ENCODE results near the gene HCFC1.

The HCFC1 gene

GRCh38 chrX:154014429-154015380 is 43.1 kb upstream of the HCFC1 start:
- H3K36me3 ChIP-seq (replicated peaks; ENCODE audit: insufficient read depth, low read length), result no peaks in the 10 kb centered on the region
- no peak overlapping the region for H3K9ac ChIP-seq (ENCODE audit: low read length)
- no peaks in the 10 kb centered on the region for H3K9me2 ChIP-seq (replicated peaks; ENCODE audit: insufficient read depth, low read length)
- peaks cover 18% of the 10 kb centered on the region for H3F3A ChIP-seq (ENCODE audit: insufficient read depth, low read length)
- no peak overlapping the region for H2AFZ ChIP-seq (ENCODE audit: low read length)
- no peak for DNase-seq
- TF ChIP-seq CTCF (IDR thresholded peaks at IDR 0.05; ENCODE audit: low read length) (no peak), EZH2phosphoT487 (IDR thresholded peaks at IDR 0.05; ENCODE audit: low read length) (no peak), EZH2 (optimal IDR thresholded peaks at IDR 0.05; ENCODE audit: low read depth, low read length) (no peak)
- H3K27ac ChIP-seq (ENCODE audit: low read length), result no peak overlapping the region
- no peaks in the 10 kb centered on the region for H3K27me3 ChIP-seq (replicated peaks; ENCODE audit: insufficient read depth, low read length)
- peaks cover 72% of the 10 kb centered on the region for H3K79me2 ChIP-seq (ENCODE audit: low read length)
- no peaks in the 10 kb centered on the region for H3K9me3 ChIP-seq (replicated peaks; ENCODE audit: insufficient read depth, low read length)
- peaks cover 31% of the 10 kb centered on the region for H3K4me1 ChIP-seq (ENCODE audit: low read length)
- no peak overlapping the region for H3K4me2 ChIP-seq (ENCODE audit: low read depth, low read length)
- no peaks in the 10 kb centered on the region for H4K20me1 ChIP-seq (ENCODE audit: insufficient read depth, low read length)
- no peak overlapping the region for H3K4me3 ChIP-seq (ENCODE audit: low read length)

GRCh38 chrX:154013614-154014360 is 42.2 kb upstream of the HCFC1 start:
- DNase-seq, result no peak
- H3K4me3 ChIP-seq (ENCODE audit: low read length), result no peak overlapping the region
- H3K9ac ChIP-seq (ENCODE audit: low read length), result no peak overlapping the region
- peak; percentile 82 for TF ChIP-seq CTCF (IDR thresholded peaks at IDR 0.05; ENCODE audit: low read length)
- TF ChIP-seq EZH2 (optimal IDR thresholded peaks at IDR 0.05; ENCODE audit: low read depth, low read length), result no peak
- no peaks in the 10 kb centered on the region for H3K27me3 ChIP-seq (replicated peaks; ENCODE audit: insufficient read depth, low read length)
- H3F3A ChIP-seq (ENCODE audit: insufficient read depth, low read length), result peaks cover 20% of the 10 kb centered on the region
- peaks cover 66% of the 10 kb centered on the region for H3K79me2 ChIP-seq (ENCODE audit: low read length)
- peaks cover 32% of the 10 kb centered on the region for H3K4me1 ChIP-seq (ENCODE audit: low read length)
- H3K27ac ChIP-seq (ENCODE audit: low read length), result no peak overlapping the region
- H4K20me1 ChIP-seq (ENCODE audit: insufficient read depth, low read length), result no peaks in the 10 kb centered on the region
- no peak overlapping the region for H2AFZ ChIP-seq (ENCODE audit: low read length)
- no peaks in the 10 kb centered on the region for H3K36me3 ChIP-seq (replicated peaks; ENCODE audit: insufficient read depth, low read length)
- no peak overlapping the region for H3K4me2 ChIP-seq (ENCODE audit: low read depth, low read length)
- H3K9me2 ChIP-seq (replicated peaks; ENCODE audit: insufficient read depth, low read length), result no peaks in the 10 kb centered on the region
- no peaks in the 10 kb centered on the region for H3K9me3 ChIP-seq (replicated peaks; ENCODE audit: insufficient read depth, low read length)

GRCh38 chrX:154013001-154013421 is 41.4 kb upstream of the HCFC1 start:
- no peak overlapping the region for H2AFZ ChIP-seq (ENCODE audit: low read length)
- H3K4me3 ChIP-seq (ENCODE audit: low read length), result no peak overlapping the region
- H3K9me2 ChIP-seq (replicated peaks; ENCODE audit: insufficient read depth, low read length), result no peaks in the 10 kb centered on the region
- no peak for TF ChIP-seq EZH2 (optimal IDR thresholded peaks at IDR 0.05; ENCODE audit: low read depth, low read length)
- no peak for TF ChIP-seq EZH2phosphoT487 (IDR thresholded peaks at IDR 0.05; ENCODE audit: low read length)
- no peak for TF ChIP-seq CTCF (IDR thresholded peaks at IDR 0.05; ENCODE audit: low read length)
- H3K27me3 ChIP-seq (replicated peaks; ENCODE audit: insufficient read depth, low read length), result no peaks in the 10 kb centered on the region
- H3K4me1 ChIP-seq (ENCODE audit: low read length), result peaks cover 37% of the 10 kb centered on the region
- peaks cover 58% of the 10 kb centered on the region for H3K79me2 ChIP-seq (ENCODE audit: low read length)
- no peak overlapping the region for H3K4me2 ChIP-seq (ENCODE audit: low read depth, low read length)
- H3K9ac ChIP-seq (ENCODE audit: low read length), result no peak overlapping the region
- no peak overlapping the region for H3K27ac ChIP-seq (ENCODE audit: low read length)
- H4K20me1 ChIP-seq (ENCODE audit: insufficient read depth, low read length), result no peaks in the 10 kb centered on the region
- peaks cover 24% of the 10 kb centered on the region for H3F3A ChIP-seq (ENCODE audit: insufficient read depth, low read length)
- H3K9me3 ChIP-seq (replicated peaks; ENCODE audit: insufficient read depth, low read length), result no peaks in the 10 kb centered on the region
- no peaks in the 10 kb centered on the region for H3K36me3 ChIP-seq (replicated peaks; ENCODE audit: insufficient read depth, low read length)
- DNase-seq, result no peak
